Testis (tissue), 2 donors: Measurements from ENCODE around the gene SNX3.
"Not testable (repeated sequence)": the region's sequence is repeated elsewhere in the genome, so short reads cannot be mapped to it uniquely, and the experiment has no call there.

Source experiments
- CTCF ChIP-seq, 3 experiments: fragments of 450-650 bp in 2 of 3; fragments of 200-600 bp in 1 of 3; sonication (generic) in 1 of 3; IDR thresholded peaks; one replicate each; pipeline ENCODE4 v1.5.1; 2016 to 2019; ENCODE audit warnings: antibody characterized with exemption in 3 of 3, mild to moderate bottlenecking in 2 of 3, moderate library complexity in 1 of 3
- POLR2A ChIP-seq: fragments of 450-650 bp; IDR thresholded peaks from one replicate; pipeline ENCODE4 v1.6.1; 2017; ENCODE audit warnings: antibody characterized with exemption, mild to moderate bottlenecking, moderate library complexity

- TF ChIP-seq CTCF (IDR thresholded peaks at IDR 0.05); POLR2A: not testable (repeated sequence)
Measured at GRCh38 chr6:108269955-108270354, 9.1 kb upstream of the SNX3 start.
